GM23248 (cell line): ENCODE measurements around the gene OR2B2.

ENCODE experiments used
- EZH2 ChIP-seq: fragments of 200-600 bp; sonication (generic); IDR thresholded peaks from 2 replicates; pipeline ENCODE4 v1.6.1; 2018; ENCODE audit warnings: antibody characterized with exemption, mild to moderate bottlenecking; ENCODE audit not compliant: insufficient read depth, poor library complexity, severe bottlenecking
- EZH2phosphoT487 ChIP-seq: fragments of 200-600 bp; sonication (generic); IDR thresholded peaks from 2 replicates; pipeline ENCODE4 v1.6.1; 2018; ENCODE audit warnings: antibody characterized with exemption, moderate library complexity, mild to moderate bottlenecking, low read depth; ENCODE audit not compliant: insufficient read depth

- TF ChIP-seq EZH2, result no peak
- no peak for TF ChIP-seq EZH2phosphoT487
These were observed 9.6 kb downstream of the OR2B2 start for GRCh38 chr6:27902335-27903314.
